Middle frontal gyrus (tissue), 1 donor: ENCODE data around the gene ADPRHL1.

Experiments
- DNase-seq: peaks from one replicate; pipeline ENCODE4 v3.0.0-alpha.2; 2015; ENCODE audit warnings: low spot score; ENCODE audit errors: extremely low spot score

Gene ADPRHL1

DNA sequence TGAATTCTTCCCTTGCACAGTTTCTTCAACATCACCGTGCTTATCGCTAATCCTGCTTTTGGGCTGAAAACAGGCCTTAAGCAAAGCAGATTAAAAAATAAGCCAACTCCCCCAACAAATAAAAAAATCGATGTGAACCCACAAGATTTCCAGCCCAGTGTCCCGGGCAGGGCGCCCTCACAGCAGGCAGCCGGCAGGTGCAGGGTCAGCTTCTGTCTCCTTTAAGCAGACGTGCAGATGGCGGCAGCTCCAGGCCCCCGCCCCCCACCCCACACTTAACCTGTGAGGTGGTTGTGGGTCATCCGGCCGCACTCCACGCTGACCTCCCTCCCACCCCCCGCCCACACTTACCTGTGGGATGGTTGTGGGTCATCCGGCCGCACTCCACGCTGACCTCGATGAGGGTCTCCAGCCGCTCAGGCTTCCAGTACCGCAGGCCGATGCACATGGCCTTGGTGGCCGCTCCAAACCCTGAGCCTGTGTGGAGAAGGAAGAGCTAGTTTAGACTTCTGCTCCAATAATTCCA is 19.8 kb downstream of the ADPRHL1 start:
- no peak for DNase-seq

DNA sequence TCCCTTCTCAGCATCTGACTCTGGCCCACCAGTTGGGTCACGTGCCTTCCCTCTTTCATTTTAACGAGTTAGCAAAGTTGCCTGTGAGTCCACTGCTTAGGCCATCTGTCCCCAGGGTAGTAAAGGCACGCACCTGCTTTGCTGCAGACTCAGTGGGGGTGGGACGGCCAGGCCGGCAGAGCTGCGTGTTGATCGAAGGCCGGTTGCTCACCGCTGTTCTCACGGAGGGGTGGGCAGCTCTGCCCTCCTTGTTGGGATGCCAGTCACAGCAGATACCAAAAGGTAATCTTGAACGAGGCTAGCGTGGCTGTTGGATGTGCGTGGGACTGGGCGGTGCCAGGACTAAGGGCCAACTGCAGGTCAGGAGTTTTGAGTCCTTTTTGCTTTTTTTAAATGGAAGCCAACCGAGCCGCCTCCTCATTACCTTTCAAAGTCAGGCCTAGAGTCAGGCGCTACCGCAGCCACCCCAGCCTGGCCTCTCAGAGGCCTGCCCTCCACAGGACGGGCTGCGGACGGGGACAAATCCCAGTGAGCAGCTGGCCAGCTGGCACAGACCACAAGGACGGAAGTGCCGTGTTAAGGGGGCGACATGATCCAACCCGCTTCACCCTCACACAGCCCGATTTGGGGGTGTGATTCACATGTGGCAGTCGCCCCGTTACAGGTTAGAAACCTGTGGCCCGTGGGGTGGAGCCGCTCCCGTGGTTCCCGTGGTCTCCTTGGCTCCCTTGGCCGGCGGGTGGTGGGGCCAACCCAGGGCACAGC is 20.6 kb downstream of the ADPRHL1 start:
- DNase-seq = no peak

DNA sequence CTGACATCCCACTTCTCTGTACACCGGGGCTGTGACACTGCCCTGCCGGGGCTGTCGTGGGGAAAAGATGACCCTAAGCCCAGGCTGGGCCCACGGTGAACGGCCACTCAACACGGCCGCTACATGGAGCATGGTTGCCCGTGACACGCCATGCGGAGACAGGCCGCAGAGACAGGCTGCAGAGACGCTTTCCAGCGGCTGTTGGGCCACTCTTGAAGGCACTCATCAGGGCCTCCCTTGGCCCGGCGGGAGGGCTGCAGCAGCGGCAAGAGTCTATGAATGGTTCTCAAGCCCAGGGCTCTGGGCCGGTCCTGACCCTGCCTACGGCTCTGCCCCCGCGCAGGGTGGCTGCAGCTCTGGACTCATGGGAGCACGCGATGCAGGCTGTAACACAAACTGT is 22.1 kb downstream of the ADPRHL1 start:
- DNase-seq = no peak

DNA sequence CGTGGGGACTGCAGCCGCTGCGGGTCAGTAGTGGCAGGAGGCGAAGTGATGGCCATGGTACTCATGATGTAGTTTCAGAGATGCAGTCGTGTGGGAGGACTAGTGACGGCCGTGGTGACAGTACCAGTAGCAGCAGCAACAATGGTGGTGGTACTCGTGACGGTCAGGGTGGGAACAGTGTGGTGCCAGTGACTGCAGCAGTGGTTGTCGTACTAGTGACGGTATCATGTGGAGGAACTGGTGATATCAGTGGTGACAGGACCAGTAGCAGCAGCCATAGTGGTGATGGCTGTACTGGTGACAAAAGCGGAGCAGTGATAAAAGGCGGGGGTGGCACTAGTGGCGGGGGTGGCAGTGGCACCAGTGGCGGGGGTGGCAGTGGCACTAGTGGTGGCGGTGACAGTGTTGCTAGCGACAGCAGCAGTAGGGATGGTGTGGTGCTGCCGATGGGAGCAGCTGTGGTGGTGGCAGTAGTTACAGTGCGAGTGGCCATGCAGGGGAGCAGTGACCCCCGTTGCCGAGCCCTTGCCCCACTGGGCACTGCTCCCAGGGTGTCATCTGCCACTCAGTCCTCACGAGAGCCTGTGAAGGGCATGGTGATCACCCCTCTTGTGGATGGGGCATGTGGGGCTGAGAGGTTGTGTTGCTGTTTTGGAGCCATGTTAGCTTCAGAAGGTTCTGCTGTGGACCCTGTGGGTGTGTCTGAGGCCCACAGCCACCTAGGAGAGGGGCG is 22.7 kb downstream of the ADPRHL1 start:
- no peak for DNase-seq

DNA sequence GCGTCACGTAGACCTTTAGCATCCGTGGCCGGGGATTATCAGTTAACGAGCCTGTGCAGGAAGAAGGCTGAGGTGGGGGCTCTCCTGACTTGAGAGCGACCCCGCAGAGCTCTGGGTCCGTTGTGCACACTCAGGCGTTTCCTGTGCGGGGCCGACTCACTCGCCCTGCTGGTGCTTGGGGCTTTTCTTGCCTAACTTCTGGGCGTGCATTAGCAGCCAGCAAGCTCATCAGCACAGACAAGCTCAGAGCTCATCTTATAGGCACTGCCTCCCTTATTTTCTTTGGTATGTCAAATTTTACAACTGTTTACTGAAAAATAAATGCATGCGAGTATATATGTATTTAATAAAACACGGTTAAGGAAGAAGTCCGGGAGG is 23.7 kb downstream of the ADPRHL1 start:
- DNase-seq = no peak

DNA sequence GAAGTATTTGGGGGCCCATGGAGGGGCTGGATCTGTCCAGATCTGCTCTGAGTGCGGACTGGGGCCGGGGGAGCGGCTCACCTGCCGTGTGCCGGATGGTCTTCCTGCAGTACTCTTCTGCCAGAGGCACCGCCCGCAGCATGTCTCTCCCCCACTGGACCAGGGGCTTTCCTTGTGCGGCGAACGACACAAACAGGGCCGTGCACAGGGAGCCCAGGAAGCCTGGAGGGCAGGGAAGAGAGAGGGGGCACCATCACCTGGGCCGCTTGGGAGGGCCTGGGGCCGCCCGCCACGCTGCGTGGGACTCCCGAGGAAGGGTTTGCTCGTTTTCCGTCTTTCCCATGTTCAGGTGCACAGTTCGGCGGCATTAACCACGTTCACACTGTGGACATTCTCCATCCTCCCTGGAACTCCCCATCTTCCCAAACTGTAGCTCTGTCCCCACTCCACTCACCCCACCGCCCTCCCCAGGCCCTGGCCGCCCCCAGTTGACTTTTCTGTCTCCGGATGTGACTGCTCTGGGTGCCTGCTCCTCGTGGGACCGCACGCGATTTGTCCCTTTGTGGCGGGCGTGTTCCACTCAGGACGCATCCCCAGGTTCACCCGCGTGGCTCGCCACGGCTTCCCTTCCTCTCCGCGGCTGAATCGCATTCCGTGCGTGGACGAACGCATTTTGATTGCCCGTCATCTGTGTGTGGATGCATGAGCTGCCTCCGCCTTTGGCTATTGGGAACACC is 24.2 kb downstream of the ADPRHL1 start:
- no peak for DNase-seq

DNA sequence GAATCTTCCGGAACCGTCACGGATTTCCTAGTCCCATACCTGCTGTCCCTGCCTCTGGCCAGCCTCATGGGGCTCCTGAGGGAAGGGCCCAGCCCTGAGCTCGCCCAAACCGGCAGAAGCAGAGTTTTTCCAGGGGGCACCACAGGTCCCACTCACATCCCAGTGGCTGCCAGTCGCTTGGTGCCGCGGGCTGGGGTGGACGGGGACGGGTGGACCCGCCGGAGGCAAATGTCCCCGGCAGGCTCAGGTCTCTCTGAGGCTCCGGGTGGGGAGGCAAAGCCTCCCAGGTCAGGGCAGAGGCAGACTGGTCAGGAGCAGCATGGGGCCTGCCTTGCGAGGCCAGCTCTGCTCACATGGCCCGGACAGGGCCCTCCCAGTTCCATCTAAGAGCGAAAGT is 24.8 kb downstream of the ADPRHL1 start:
- no peak for DNase-seq

DNA sequence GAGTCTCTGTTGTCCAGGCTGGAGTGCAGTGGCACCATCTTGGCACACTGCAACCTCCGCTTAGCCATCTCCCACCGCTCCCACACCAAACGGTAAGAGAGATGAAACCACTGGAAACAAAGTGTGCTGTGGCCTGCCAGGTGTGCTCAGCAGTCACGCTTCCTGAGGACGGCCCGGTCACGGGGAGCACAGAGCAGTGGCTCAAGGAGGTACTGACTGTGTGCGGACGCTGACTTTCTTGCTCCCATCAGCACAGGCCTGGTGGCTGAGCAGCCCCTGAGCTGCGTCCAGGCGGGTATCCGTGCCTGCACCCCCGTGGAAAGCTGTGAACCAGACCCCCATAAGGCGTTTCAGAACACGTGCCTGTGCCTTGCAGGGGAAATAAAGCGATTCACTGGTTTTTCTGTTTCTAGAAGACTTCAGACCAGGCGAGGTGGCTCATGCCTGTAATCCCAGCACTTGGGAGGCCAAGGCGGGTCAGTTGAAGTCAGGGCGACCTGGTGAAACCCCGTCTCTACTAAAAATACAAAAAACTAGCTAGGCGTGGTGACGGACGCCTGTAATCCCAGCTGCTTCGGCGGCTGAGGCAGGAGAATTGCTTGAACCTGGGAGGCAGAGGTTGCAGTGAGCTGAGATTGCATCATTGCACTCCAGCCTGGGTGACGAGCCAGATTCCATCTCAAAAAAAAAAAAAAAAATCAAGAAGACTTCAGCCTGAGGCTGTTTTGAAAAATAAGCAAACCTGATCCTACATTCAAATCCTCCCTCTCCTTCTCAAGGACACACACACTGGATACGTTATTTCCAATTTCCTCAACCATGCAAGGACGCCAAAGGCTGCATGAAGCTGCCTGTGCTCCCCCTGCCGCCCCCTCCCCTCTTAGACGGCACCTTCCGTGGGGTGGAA is 25.5 kb downstream of the ADPRHL1 start:
- no peak for DNase-seq

DNA sequence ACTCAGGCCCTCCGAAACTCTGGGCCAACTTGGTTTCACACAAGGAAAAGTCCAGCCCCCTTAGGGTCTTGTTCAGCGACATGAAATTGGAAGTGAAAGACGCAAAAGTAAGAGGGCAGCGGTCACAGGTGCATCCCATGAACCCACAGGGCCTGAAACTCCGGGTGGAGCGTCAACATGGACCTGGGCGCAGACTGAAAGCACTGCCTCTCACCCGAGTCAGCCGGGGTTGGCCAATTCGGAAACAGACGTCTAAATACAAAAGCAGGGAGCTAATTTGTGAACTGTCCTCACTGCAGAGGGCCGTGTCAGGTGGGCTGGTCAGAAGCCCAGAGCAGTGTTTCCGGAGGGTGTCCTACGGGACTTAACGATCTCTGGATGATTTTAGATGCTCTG is 26.7 kb downstream of the ADPRHL1 start:
- DNase-seq = no peak

DNA sequence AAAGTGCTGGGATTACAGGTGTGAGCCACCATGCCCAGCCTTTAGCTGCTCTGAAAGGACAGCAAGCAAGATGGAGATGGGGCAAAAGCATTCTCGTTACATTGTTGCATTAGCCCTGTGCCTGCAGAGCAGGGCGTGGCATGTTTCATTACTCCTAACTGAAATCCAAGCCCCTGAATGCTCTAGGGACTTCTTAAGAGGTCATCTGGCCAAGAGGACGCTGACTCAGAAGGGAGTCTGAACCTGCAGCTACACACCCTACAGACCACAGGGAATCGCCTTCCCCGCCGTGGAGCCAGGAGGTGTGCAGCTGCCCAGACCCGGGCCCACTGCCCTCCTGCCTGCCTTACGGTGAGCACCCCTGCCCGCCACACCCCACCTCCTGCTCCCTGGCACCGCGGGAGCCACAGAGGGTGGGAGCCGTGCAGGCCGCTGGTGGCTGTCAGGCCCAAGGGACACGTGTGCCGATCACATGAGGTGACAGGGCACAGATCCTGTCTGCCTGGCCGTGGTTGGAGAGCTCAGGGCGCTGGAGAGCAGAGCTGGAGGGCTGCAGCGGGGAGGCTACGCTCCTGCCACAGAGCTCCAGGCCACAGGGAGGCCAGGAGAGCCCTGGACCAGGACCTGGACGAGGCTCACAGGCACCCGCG is 27.2 kb downstream of the ADPRHL1 start:
- DNase-seq = no peak

DNA sequence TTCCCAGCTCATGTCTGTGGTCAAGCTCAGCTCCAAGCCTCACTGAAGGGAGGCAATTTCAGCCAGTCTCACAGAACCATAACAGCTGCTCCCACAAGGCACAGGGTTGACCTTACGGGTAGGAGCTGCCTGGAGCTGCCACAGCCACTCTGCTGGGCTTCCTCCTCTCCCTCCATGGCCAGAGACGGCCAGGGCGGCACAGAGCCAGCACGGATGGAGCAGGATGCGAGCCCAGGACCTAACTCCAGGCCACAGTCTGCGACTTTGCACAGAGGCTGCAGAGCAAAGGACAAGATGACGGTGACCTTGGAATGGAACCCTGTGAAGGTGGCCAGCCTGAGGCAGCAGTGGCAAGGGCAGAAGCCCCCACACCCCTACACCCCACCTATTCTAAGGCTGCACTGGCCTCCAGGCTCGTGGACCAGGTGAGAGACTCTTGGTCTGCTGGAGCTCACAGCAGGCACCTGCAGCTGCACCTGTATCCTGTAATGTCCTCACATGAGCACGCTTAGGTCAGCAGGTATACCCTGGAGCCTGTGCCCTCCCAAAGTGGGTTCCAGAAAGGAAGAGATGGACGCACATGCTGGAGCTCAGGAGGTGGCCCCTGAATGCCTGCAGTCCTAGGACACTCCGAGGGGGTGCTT is 29.6 kb downstream of the ADPRHL1 start:
- no peak for DNase-seq

DNA sequence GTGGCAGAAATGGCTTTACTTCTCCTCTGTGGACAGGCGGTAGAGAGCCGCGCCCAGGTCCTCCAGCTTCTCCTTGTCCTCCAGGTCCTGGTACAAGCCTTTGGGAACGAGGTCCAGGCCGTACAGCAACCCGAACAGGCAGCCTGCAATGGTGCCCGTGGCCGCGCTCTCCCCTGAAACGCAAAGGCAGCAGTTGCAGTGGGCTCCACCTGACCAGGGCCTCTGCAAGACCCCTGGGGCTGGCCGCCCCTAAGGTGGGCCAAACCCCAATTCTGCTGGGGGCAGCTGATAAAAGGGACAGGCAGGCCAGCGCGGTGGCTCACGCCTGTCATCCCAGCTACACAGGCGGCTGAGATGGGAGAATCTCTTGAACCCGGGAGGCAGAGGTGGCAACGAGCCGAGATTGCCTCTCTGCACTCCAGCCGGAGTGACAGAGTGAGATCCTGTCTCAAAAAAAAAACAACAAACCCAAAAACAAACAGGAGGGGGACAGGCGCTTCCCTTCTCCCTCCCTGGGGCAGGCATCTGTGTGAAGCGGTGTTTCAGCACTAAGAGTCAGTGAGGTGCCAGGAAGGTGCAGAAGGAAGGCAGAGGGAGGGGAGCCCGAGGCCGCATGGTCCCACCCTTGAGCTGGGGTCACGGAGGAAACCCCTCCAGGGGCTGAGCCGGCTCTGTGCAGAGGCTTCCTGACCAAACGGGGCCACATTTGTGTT is 30.3 kb downstream of the ADPRHL1 start:
- DNase-seq = no peak

DNA sequence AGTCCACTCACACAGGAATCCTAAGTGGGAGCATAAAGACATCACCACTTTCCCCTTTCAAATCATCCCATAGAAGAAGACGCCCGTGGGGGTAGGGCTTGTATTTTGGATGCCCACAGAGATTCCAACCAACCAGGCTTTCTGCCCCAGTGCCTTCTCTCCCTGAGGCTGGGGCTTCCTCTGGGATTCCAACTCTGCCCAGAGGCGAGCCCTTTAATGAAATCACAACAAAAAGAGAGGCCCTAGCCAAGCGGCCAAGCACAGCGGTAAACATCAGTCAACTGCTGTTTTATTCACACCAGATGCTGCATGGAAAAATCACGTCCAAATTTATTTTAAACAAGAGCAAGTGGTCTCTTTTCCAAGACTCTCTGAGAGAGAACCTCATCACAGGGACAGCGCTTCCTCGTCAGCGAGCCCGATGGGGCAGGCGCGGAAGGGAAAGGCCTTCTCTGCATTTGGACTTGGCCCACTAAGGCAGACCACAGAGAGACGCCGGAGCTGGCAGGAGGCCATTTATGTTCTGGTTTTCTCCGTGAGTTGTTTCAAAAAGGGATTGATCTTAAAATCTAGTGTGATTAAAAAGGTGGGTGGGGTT is 31.5 kb downstream of the ADPRHL1 start:
- DNase-seq = no peak

DNA sequence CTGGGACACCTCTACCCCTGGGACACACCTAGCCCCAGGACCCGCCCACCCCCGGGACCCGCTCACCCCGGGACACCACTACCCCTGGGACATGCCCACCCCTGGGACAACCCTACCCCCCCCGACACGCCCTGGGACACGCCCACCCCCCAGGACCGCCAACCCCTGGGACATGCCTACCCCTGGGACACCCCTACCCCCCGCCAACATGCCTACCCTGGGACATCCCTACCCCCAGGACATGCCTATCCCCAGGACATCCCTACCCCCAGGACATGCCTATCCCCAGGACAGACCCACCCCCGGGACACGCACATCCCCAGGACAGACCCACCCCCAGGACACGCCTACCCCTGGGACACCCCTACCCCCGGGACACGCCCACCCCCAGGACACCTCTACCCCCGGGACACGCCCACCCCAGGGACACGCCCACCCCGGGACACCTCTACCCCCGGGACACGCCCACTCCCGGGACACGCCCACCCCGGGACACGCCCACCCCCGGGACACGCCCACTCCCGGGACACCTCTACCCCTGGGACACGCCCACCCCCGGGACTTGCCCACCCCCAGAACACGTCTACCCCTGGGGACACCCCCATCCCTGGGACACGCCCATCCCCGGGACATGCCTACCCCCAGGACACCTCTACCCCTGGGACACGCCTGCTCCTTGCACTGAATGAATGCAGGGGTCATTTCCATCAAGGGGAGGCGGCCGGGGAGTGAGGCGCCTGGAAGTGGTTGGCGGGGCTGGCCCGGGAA is 32.3 kb downstream of the ADPRHL1 start:
- DNase-seq = no peak

DNA sequence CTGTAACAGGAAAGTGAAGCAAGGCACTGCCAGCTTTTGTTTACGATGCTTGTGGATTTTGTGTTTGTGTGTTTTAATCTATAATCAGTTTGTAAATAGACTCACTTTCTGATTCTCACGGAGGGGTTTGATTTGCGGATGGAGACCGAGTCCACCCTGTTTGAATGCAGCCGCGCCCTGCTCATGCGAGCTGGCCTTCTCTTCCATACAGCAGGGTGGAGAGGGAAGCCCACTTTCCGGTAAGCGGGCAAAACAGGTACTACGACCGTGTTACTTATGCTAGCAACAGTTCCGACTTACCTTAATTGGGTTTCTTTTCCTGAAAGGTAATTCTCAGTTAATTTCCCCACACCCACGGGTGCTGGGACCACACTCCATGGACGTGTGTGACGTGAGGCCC is 33.1 kb downstream of the ADPRHL1 start:
- DNase-seq = no peak

DNA sequence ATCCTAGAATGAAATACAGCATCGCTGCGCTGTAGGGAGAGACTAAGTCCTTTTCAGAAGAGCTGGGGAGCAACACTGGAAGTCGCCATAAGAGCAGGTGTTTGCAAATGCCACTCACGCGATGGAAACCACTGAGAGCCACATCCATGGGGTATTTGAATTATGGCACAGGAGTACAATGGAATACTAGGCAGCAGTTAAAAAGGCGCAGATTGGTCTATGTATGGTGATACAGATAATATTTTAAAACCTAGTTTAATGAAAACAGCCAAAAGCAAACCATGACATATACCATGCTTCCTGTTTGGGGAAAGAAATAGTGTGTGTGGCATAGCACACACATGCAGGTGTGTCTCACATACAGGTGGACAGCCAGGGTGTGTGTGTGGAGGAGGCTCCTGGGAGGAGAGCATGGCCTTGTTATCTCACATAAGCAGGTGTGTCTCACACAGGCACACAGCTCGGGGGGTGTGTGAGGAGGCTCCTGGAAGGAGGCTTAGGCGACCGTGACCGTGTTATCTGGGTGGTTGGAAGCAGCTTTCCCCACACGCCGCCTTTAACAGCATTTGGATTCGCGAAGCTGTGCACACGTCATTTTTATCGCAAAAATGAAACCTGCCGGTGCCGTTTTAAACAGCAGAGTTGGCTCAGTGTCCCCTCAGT is 33.6 kb downstream of the ADPRHL1 start:
- no peak for DNase-seq

DNA sequence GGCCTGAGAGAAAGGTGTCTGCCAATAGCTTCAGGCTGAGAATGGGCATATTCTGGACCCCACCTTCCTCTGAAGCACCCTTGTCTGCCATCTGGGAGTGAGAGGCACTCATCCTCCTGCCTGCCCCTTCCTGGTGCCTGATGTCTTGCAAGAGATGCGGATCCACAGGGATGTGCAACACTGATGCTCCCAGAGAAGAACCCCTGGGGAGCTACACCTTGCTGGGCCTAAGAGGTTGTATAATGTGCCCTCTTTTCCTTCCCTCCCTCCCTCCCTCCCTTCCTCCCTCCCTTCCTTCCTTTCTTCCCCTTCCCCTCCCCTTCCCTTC is 34.6 kb downstream of the ADPRHL1 start:
- DNase-seq = no peak
